ENCODE results near the gene LRRC71. TPM values are rescaled to one million over a fixed set of nuclear protein-coding genes. Genes with fewer than 3 reads are reported as not detected.

LRRC71 gene
- total and polyA plus RNA-seq, 10 of the 15 experiments (the other 5 are each of a cell fraction or from before 2014, with no cell fraction given): not detected

DNA sequence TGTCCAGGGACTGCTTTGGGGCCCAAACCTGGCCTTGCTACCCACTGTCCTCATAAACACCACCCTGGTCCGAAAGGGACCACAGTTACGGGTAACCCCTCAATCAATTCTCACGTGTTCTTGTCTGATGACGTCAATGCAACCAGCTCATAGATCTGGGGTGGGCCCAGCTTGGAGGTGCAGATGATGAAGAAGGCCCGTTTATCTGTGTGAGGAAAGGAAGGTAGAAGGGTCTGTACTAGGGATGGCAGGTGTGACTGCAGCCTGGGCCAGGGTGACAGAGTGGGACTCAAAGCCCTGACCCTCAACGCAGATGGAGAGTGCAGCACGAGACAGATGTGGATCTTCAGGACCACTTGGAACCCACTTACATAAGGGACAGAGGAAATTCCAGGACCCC lies 22.1 kb downstream of the LRRC71 start:
- no peak for FAIRE-seq
- H3K27ac ChIP-seq (ENCODE audit: control insufficient read depth, insufficient read depth): no peak overlapping the region
- H3K27me3 ChIP-seq (replicated peaks in 1 of 2; ENCODE audit: control insufficient read depth in 2 of 2, insufficient read depth in 2 of 2, low read length in 1 of 2): no peaks in the 10 kb centered on the region
- no peaks in the 10 kb centered on the region for H3K79me2 ChIP-seq (ENCODE audit: control insufficient read depth, insufficient read depth, low read length)
- no peaks in the 10 kb centered on the region for H3K9me3 ChIP-seq (replicated peaks; ENCODE audit: control insufficient read depth, insufficient read depth, low read length)
- no peak overlapping the region for H3K4me2 ChIP-seq (ENCODE audit: control insufficient read depth, insufficient read depth)
- H3K36me3 ChIP-seq (ENCODE audit: control insufficient read depth in 2 of 2, insufficient read depth in 2 of 2, low read length in 1 of 2): peaks cover 0 to 12% of the 10 kb centered on the region in 2 experiments; a peak in 2 of 4 replicates
- in situ Hi-C loops (cut with MboI) (no loop called here), intact Hi-C loops (cut with micrococcal nuclease; ENCODE audit: unreplicated experiment) (no loop called here)
- H3K4me3 ChIP-seq: no peak overlapping the region
- no peaks in the 10 kb centered on the region for H4K20me1 ChIP-seq (ENCODE audit: control insufficient read depth, insufficient read depth)
- ChIA-PET RAD21 (ENCODE audit: unreplicated experiment) (no interaction called here), POLR2A (no interaction called here), CTCF (no interaction called here), SMC1A (ENCODE audit: uncharacterized antibody, unreplicated experiment) (no interaction called here)
- ATAC-seq: no peak
- no peak overlapping the region for H2AFZ ChIP-seq (ENCODE audit: control insufficient read depth, low read depth, low read length)
- no peak for DNase-seq (ENCODE audit: low read depth, low spot score)
- no peak overlapping the region for H3K9ac ChIP-seq (ENCODE audit: control insufficient read depth, insufficient read depth, low read length)
- TF ChIP-seq, protein P1, sequence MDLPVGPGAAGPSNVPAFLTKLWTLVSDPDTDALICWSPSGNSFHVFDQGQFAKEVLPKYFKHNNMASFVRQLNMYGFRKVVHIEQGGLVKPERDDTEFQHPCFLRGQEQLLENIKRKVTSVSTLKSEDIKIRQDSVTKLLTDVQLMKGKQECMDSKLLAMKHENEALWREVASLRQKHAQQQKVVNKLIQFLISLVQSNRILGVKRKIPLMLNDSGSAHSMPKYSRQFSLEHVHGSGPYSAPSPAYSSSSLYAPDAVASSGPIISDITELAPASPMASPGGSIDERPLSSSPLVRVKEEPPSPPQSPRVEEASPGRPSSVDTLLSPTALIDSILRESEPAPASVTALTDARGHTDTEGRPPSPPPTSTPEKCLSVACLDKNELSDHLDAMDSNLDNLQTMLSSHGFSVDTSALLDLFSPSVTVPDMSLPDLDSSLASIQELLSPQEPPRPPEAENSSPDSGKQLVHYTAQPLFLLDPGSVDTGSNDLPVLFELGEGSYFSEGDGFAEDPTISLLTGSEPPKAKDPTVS (IDR thresholded peaks at IDR 0.05; ENCODE audit: low read depth, low read length): no peak
- TF ChIP-seq NFXL1 (IDR thresholded peaks at IDR 0.05; ENCODE audit: borderline replicate concordance): no peak
- no peak for TF ChIP-seq ZNF622 (IDR thresholded peaks at IDR 0.05)
- TF ChIP-seq SMC3 (IDR thresholded peaks at IDR 0.05; ENCODE audit: borderline replicate concordance, low read length): no peak
- TF ChIP-seq, protein P2, sequence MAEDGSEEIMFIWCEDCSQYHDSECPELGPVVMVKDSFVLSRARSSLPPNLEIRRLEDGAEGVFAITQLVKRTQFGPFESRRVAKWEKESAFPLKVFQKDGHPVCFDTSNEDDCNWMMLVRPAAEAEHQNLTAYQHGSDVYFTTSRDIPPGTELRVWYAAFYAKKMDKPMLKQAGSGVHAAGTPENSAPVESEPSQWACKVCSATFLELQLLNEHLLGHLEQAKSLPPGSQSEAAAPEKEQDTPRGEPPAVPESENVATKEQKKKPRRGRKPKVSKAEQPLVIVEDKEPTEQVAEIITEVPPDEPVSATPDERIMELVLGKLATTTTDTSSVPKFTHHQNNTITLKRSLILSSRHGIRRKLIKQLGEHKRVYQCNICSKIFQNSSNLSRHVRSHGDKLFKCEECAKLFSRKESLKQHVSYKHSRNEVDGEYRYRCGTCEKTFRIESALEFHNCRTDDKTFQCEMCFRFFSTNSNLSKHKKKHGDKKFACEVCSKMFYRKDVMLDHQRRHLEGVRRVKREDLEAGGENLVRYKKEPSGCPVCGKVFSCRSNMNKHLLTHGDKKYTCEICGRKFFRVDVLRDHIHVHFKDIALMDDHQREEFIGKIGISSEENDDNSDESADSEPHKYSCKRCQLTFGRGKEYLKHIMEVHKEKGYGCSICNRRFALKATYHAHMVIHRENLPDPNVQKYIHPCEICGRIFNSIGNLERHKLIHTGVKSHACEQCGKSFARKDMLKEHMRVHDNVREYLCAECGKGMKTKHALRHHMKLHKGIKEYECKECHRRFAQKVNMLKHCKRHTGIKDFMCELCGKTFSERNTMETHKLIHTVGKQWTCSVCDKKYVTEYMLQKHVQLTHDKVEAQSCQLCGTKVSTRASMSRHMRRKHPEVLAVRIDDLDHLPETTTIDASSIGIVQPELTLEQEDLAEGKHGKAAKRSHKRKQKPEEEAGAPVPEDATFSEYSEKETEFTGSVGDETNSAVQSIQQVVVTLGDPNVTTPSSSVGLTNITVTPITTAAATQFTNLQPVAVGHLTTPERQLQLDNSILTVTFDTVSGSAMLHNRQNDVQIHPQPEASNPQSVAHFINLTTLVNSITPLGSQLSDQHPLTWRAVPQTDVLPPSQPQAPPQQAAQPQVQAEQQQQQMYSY (CRISPR knock-in tag; IDR thresholded peaks at IDR 0.05): no peak
- BruUV-seq (replicated peaks): no TSS peak
- H3K4me1 ChIP-seq (ENCODE audit: control insufficient read depth, insufficient read depth, low read length): no peaks in the 10 kb centered on the region
- WGBS (ENCODE audit: insufficient coverage, insufficient replicate concordance, low lambda C conversion rate, missing lambda C conversion rate): 71% methylated on average over 7 of the region's 7 CpGs

All from GM12878 (cell line).